GM10847 (cell line): ENCODE measurements around the gene IRF4.

Experiments used
- POLR2A ChIP-seq: IDR thresholded peaks from 2 replicates; pipeline ENCODE4 v1.6.1; 2011; ENCODE audit not compliant: insufficient read length; ENCODE audit errors: extremely low read depth

The IRF4 gene

DNA sequence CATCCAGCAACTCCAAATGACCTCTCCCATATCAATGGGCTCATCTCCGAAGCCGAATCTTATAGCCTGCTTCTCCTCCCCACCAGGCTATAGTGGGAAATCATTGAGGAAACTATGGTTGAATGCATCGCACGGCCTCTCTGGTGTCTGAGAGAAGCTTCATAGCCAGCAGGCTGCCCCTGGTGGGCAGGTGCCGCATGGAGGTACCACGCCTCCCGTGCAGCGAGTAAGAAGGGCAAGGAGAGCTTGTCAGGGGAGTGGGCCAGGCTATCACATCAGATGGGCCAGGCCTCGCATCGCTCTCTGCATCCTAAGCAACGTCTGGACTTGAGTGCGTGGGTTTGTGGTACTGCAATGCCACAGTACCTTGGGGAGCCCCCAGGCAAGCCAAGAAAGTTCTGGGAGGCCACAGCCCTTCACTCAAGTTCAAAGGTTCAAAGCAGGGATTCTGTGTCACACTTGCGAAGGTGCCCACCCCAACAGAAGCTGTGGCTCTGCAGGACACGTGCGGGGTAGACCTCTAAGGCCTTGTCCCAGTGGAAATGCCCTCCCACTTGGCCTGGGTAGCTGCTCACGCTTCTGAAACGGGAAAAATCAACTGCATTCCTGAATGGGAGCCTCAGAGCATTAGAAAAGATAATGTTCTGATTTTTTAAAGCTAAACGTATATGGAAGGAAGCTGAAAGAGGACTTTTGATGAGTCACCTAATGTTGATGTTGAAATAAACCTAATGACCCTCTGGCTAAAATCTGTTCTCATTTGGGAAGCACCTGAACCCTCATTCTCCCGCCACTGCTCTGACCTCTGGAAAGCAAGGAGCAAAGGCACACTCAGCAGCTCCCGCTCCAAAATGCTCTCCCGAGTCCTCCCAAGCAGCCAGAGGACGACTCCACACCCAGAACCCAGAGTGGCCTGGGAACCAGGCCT is 8.4 kb upstream of the IRF4 start:
- no peak for TF ChIP-seq POLR2A

- no peak for TF ChIP-seq POLR2A
Observed at GRCh38 chr6:383856-384255, 7.7 kb upstream of the IRF4 start.

GRCh38 chr6:384898-385297 is 6.7 kb upstream of the IRF4 start:
- no peak for TF ChIP-seq POLR2A

GRCh38 chr6:385614-386013 is 5.9 kb upstream of the IRF4 start:
- TF ChIP-seq POLR2A: no peak

DNA sequence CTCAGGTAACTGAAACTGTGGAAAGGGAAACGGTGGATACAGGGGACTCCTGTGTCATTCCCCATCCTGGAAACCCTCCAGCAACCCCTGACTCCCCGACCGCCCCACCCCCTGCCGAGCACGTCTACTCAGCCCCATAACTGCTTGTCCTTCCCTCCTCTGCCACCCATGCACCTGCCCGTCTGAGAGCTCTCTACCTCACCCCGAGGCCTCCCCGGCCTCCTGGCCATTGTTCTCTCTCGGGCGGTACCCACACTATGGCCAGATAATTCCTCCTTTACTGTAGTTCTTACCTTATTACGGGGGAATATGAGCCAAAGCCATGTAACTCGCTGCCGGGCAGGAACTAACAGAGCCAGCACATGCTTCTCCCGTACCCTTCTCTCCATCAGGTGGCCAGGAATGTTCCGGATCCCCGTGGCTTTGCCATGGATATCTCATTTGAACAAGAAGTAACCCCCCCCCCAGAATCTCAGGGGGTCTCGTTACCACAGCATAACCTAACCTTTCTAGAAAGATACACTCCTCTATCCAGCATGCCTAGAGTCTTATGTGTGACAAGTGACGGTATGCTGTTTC is 4.8 kb upstream of the IRF4 start:
- TF ChIP-seq POLR2A: no peak

- TF ChIP-seq POLR2A: no peak
Observed at GRCh38 chr6:387293-387741, 4.2 kb upstream of the IRF4 start.

GRCh38 chr6:388202-388903 is 3.2 kb upstream of the IRF4 start:
- no peak for TF ChIP-seq POLR2A

GRCh38 chr6:389143-389542 is 2.4 kb upstream of the IRF4 start:
- no peak for TF ChIP-seq POLR2A

- TF ChIP-seq POLR2A: no peak
Observed at GRCh38 chr6:389622-390021, 1.9 kb upstream of the IRF4 start.

- no peak for TF ChIP-seq POLR2A
Observed at GRCh38 chr6:390914-391558, 516 bp upstream of the IRF4 start.

DNA sequence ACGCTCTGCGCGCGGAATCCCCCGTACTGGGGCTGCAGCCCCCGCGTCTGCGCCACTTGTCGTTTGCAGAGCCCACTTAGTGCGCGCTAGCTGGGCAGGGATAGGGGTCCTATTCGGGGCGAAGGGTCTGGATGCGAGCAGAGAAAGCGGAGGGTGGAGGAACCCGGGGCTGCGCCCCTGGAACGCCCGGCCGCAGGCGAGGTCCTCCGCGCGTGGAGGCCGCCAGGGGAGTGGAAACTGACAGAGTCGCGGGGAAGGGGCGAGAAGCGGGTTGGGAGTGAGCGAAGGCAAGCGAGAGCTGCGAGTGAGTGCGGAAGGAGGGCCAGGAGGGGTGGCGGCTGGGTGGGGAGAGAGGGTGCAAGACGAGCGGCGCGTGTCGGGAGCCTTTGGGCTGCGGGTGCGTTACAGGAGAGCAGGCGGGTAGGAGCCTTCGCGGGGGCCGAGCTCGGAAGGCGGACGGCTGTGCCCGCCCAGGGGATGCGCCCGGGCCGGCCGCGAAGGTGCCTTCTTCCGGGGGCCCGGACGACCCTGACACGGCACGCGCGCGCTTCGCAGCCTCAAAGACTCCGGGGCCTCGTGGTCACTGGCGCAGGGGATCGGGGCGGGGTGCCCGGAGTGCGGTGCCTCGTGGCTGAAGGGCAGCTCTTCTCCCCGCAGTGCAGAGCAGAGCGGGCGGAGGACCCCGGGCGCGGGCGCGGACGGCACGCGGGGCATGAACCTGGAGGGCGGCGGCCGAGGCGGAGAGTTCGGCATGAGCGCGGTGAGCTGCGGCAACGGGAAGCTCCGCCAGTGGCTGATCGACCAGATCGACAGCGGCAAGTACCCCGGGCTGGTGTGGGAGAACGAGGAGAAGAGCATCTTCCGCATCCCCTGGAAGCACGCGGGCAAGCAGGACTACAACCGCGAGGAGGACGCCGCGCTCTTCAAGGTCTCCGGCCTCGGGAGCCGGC is 1.2 kb downstream of the IRF4 start:
- no peak for TF ChIP-seq POLR2A

GRCh38 chr6:393391-394221 is 2.1 kb downstream of the IRF4 start:
- peak; percentile 37 for TF ChIP-seq POLR2A

- peak; percentile 57 for TF ChIP-seq POLR2A
Observed at GRCh38 chr6:394641-395289, 3.2 kb downstream of the IRF4 start.
